Karpas-422 (cell line): ENCODE data around the gene AGTRAP. TPM values are rescaled to one million over a fixed set of nuclear protein-coding genes. Genes with fewer than 3 reads are reported as not detected.

ENCODE experiments used
- DNase-seq: peaks from one replicate; pipeline ENCODE4 v3.0.0-alpha.2; 2015
- H2AFZ ChIP-seq: fragments of 200-600 bp; sonication (generic); 2 replicates; pipeline ENCODE4 v1.6.1; 2014; ENCODE audit warnings: antibody characterized with exemption, low read length, mixed read lengths
- H3K27ac ChIP-seq: fragments of 200-600 bp; sonication (generic); 2 replicates; pipeline ENCODE4 v1.5.1; 2014; ENCODE audit warnings: mild to moderate bottlenecking, low read length, moderate library complexity
- H3K27me3 ChIP-seq: fragments of 200-600 bp; sonication (generic); 2 replicates; pipeline ENCODE4 v1.6.1; 2014; ENCODE audit warnings: low read length, mixed read lengths
- H3K36me3 ChIP-seq: fragments of 200-600 bp; sonication (generic); 2 replicates; pipeline ENCODE4 v1.6.1; 2014; ENCODE audit warnings: low read length, mixed read lengths; ENCODE audit not compliant: insufficient read depth
- H3K4me1 ChIP-seq: fragments of 200-600 bp; sonication (generic); 2 replicates; pipeline ENCODE4 v1.6.1; 2014; ENCODE audit warnings: mild to moderate bottlenecking, low read length, mixed read lengths
- H3K4me2 ChIP-seq: fragments of 200-600 bp; sonication (generic); 2 replicates; pipeline ENCODE4 v1.6.1; 2014; ENCODE audit warnings: low read length, low read depth, mild to moderate bottlenecking; ENCODE audit not compliant: poor library complexity, severe bottlenecking
- H3K4me3 ChIP-seq: fragments of 200-600 bp; sonication (generic); 2 replicates; pipeline ENCODE4 v1.5.1; 2014; ENCODE audit warnings: mild to moderate bottlenecking, antibody characterized with exemption, low read length, mixed read lengths
- H3K79me2 ChIP-seq: fragments of 200-600 bp; sonication (generic); 2 replicates; pipeline ENCODE4 v1.6.1; 2014; ENCODE audit warnings: mild to moderate bottlenecking, low read length, mixed read lengths
- H3K9ac ChIP-seq: fragments of 200-600 bp; sonication (generic); 2 replicates; pipeline ENCODE4 v1.6.0; 2014; ENCODE audit warnings: low read length
- H3K9me2 ChIP-seq: fragments of 200-600 bp; sonication (generic), shearing (Covaris generic); replicated peaks from 2 replicates; pipeline ENCODE4 v1.6.0; 2014; ENCODE audit warnings: mild to moderate bottlenecking, low read length, moderate library complexity; ENCODE audit not compliant: insufficient read depth
- H3K9me3 ChIP-seq: fragments of 300-700, 200-600 bp; sonication (generic); 2 replicates; pipeline ENCODE4 v1.6.1; 2014; ENCODE audit warnings: low read length, mixed read lengths
- H4K20me1 ChIP-seq: fragments of 200-600 bp; sonication (generic); 2 replicates; pipeline ENCODE4 v1.6.1; 2014; ENCODE audit warnings: mild to moderate bottlenecking, antibody characterized with exemption, low read length, low read depth; ENCODE audit not compliant: insufficient read depth
- total RNA-seq: library from RNA; depleted of rRNA; stranded (reverse); fragments of >200 nt; shearing (Covaris generic); gene quantifications from 2 replicates; pipeline ENCODE4 v1.2.3, GENCODE V29; 2014; ENCODE audit warnings: low replicate concordance

Gene AGTRAP
- total RNA-seq, 1 experiment from 2014 or later = 24.3 TPM

DNA sequence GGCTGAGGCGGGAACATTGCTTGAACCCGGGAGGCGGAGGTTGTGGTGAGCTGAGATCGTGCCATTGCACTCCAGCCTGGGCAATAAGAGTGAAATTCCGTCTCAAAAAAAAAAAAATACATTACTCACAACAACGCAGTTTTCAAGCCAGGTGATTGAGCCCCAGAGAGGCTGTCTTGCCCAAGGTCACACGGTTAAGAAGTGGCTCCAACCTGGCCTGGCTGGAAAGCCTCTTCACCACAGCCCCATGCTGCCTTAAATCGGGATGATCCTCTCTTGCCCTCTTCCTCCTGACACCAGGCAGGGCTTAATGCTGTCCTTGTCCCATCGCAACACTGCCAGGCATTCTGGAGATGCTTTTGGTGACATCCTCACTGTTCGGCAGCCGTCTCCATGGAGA, 22.8 kb upstream of the AGTRAP start:
- Histone ChIP-seq H4K20me1 (no peaks in the 10 kb centered on the region), H3K9me2 (no peaks in the 10 kb centered on the region), H3K4me2 (no peak overlapping the region), H3K27ac (no peak overlapping the region), H3K79me2 (no peaks in the 10 kb centered on the region), H3K9me3 (no peaks in the 10 kb centered on the region), H3K9ac (no peak overlapping the region), H3K27me3 (no peaks in the 10 kb centered on the region), H2AFZ (no peak overlapping the region), H3K4me3 (no peak overlapping the region), H3K36me3 (no peaks in the 10 kb centered on the region), H3K4me1 (no peaks in the 10 kb centered on the region)
- DNase-seq = no peak

DNA sequence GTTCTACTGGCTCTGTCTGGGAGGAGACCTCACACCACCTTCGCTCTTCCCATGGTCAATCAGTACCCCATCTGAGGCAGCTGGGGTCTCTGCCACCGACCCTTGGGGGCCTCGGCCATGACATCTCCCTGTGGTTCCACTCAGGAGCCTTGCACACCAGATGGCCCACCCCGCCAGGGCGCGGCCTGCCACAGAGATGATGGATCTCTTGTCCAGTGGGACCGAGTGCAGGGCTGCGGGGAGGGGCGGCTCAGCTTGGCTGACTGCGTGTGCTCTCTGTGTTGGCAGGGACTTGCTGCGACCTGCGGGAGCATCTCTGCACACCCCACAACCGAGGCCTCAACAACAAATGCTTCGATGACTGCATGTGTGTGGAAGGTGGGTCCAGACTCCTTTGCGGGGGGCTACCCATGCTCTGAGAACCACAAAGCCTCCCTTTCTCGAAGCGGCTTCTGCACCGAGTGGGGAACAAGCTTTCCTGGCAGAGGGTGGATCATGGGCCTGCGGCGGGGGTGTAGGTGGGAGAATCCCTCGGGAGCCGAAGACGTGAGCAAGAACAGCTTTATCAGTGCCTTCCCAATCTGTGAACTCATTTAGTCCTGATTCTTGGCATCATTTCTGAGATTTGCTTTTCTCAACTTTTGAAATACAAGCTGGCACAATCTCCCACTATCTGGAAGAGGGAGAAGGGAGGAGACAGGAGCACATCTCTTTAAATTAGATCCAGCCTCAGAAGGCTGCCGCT, 20.9 kb upstream of the AGTRAP start:
- Histone ChIP-seq H3K27ac (no peak overlapping the region), H3K79me2 (no peaks in the 10 kb centered on the region), H2AFZ (no peak overlapping the region), H3K4me2 (no peak overlapping the region), H3K9ac (no peak overlapping the region), H3K4me1 (peaks cover 4% of the 10 kb centered on the region; the same call in 1 of the 2 replicates), H3K27me3 (no peaks in the 10 kb centered on the region), H3K9me2 (no peaks in the 10 kb centered on the region), H3K9me3 (no peaks in the 10 kb centered on the region), H4K20me1 (no peaks in the 10 kb centered on the region), H3K4me3 (no peak overlapping the region), H3K36me3 (no peaks in the 10 kb centered on the region)
- no peak for DNase-seq

DNA sequence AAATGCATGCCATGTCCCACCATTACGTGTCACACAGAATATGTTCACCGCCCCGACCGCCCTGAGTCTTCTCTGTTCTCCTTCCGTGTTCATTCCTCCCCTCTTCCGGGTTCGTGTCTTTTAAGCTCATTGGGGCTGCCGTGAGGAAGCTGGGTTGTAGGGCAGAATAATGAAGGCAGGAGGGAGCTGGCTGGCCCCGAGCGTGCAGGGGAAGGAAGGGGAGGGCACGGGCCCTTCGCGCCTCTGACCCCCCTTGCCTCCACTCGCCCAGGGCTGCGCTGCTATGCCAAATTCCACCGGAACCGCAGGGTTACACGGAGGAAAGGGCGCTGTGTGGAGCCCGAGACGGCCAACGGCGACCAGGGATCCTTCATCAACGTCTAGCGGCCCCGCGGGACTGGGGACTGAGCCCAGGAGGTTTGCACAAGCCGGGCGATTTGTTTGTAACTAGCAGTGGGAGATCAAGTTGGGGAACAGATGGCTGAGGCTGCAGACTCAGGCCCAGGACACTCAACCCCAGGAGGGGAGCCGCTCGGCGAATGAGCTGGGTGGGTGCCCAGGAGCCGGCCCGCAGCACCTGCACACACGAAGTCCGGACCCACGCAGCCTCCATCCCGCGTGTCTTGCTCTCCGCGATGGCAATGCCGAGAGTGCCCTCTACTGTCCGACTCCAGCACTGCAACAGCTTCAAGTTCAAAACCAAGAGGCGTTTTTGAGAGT, 16.5 kb upstream of the AGTRAP start:
- Histone ChIP-seq H3K9me2 (no peaks in the 10 kb centered on the region), H3K4me2 (peak overlapping the region; percentile 16), H3K4me1 (peaks cover 4% of the 10 kb centered on the region; the same call in 1 of the 2 replicates), H3K79me2 (no peaks in the 10 kb centered on the region), H3K27me3 (no peaks in the 10 kb centered on the region), H3K27ac (no peak overlapping the region), H4K20me1 (no peaks in the 10 kb centered on the region), H3K36me3 (no peaks in the 10 kb centered on the region), H3K9ac (no peak overlapping the region), H2AFZ (no peak overlapping the region), H3K9me3 (no peaks in the 10 kb centered on the region), H3K4me3 (no peak overlapping the region)
- peak; percentile 83 for DNase-seq

DNA sequence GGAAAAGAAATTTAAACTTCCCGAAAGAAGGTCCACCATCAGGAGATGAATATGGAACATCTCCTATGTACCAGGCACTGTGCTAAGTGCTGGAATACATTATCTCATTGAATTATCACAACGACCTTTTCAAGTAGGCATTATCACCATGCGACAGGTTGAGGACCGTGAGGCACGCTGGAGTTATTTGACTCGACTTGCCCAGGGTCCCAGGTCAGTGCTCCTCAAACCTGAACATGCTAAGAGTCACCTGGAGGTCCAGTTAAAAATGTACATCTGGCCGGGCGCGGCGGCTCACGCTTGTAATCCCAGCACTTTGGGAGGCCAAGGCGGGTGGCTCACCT, 15.9 kb upstream of the AGTRAP start:
- Histone ChIP-seq H3K9ac (no peak overlapping the region), H4K20me1 (no peaks in the 10 kb centered on the region), H3K79me2 (no peaks in the 10 kb centered on the region), H2AFZ (no peak overlapping the region), H3K4me3 (no peak overlapping the region), H3K4me1 (peaks cover 4% of the 10 kb centered on the region; the same call in 1 of the 2 replicates), H3K36me3 (no peaks in the 10 kb centered on the region), H3K9me3 (no peaks in the 10 kb centered on the region), H3K27ac (no peak overlapping the region), H3K9me2 (no peaks in the 10 kb centered on the region), H3K4me2 (no peak overlapping the region), H3K27me3 (no peaks in the 10 kb centered on the region)
- DNase-seq = no peak

DNA sequence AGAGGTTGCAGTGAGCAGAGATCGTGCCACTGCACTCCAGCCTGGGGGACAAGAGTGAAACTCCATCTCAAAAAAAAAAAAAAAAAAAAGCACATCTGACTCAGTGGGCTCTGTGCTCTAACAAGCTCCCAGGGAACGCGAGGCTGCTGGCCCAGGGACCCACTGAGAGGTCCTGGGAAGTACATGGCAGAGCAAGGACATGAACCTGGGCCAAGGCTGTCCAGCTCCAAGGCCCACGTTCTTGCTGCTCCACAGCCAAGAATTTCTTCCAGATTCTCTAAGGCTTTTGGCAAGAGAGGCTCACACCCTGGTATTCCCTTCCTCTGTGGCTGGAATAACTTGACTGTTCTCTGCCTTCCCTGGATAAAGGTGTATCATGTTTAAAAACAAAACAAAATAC, 15.4 kb upstream of the AGTRAP start:
- no peak for DNase-seq
- Histone ChIP-seq H3K9ac (no peak overlapping the region), H3K27ac (no peak overlapping the region)

DNA sequence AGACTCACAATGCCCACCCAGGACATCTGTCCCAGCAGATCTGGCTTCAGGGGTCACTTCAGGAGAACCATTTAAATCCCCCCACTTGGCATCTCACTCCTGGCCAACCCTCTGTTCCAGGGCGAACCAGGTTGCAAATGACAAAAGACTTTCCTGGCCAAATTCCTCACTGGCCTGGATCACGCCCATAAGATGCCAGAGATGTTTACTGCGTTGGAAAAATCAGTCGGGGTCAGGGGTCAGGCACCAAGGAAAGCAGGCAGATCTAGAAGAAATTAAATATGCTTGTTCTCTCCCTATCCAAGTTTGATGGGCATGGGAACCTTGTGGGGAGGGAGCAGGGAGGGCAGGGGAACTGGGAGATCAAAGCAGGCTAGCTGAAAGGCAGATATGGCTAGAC, 14.6 kb upstream of the AGTRAP start:
- Histone ChIP-seq H3K4me2 (no peak overlapping the region), H3K9ac (no peak overlapping the region), H3K4me3 (no peak overlapping the region), H4K20me1 (no peaks in the 10 kb centered on the region), H2AFZ (no peak overlapping the region), H3K36me3 (no peaks in the 10 kb centered on the region), H3K27ac (no peak overlapping the region), H3K9me2 (no peaks in the 10 kb centered on the region), H3K27me3 (no peaks in the 10 kb centered on the region), H3K4me1 (peaks cover 4% of the 10 kb centered on the region; the same call in 1 of the 2 replicates), H3K79me2 (no peaks in the 10 kb centered on the region), H3K9me3 (no peaks in the 10 kb centered on the region)
- no peak for DNase-seq

More for the DNA sequence above, 15.4 kb upstream of the AGTRAP start:
- no peaks in the 10 kb centered on the region for H3K9me2 ChIP-seq
- no peaks in the 10 kb centered on the region for H3K9me3 ChIP-seq
- H3K36me3 ChIP-seq = no peaks in the 10 kb centered on the region
- H4K20me1 ChIP-seq = no peaks in the 10 kb centered on the region
- no peak overlapping the region for H3K4me3 ChIP-seq
- no peak overlapping the region for H2AFZ ChIP-seq
- H3K4me2 ChIP-seq = no peak overlapping the region
- peaks cover 4% of the 10 kb centered on the region; the same call in 1 of the 2 replicates for H3K4me1 ChIP-seq
- H3K79me2 ChIP-seq = no peaks in the 10 kb centered on the region
- H3K27me3 ChIP-seq = no peaks in the 10 kb centered on the region

DNA sequence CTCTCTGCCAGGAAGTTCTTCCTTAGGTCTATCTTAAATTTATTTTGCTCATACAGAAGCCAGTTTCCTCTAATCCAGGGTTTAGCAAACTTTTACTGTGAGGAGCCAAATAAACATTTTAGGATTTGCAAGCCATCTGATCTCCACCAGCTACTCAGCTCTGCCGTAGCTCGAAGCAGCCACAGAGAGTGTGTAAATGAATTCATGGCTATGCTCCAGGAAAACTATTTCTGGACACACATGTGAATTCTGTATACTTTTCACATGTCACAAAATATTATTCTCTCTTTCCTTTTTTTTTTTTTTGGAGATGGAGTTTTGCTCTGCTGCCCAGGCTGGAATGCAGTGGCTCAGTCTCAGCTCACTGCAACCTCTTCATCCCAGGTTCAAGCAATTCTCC, 13.4 kb upstream of the AGTRAP start:
- Histone ChIP-seq H4K20me1 (no peaks in the 10 kb centered on the region), H2AFZ (no peak overlapping the region), H3K27ac (no peak overlapping the region), H3K79me2 (no peaks in the 10 kb centered on the region), H3K36me3 (no peaks in the 10 kb centered on the region), H3K4me1 (peaks cover 4% of the 10 kb centered on the region; the same call in 1 of the 2 replicates), H3K9ac (no peak overlapping the region), H3K4me3 (no peak overlapping the region), H3K4me2 (no peak overlapping the region), H3K9me2 (no peaks in the 10 kb centered on the region), H3K27me3 (no peaks in the 10 kb centered on the region), H3K9me3 (no peaks in the 10 kb centered on the region)
- no peak for DNase-seq

DNA sequence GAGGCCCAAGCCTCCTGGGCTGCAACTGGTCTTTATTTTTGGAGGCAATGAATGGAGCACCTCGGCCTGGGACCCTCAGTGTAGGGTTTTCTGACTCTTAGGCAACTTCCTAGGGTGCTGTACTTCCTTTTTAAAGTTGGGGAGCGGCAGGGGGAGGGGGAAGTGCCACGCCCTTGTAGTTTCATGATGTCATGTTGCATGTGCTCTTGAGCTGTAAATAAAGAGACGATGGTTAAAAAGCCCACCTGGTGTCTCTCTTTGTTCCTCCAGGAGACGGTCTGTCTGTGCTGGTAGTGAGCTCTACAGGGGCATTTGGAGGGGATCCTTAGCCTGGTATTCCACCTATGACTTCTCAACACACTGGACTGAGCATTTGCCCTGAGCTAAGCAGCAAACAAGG, 10.3 kb upstream of the AGTRAP start:
- no peaks in the 10 kb centered on the region for H3K79me2 ChIP-seq
- no peaks in the 10 kb centered on the region for H3K27me3 ChIP-seq
- H2AFZ ChIP-seq = no peak overlapping the region
- no peak overlapping the region for H3K27ac ChIP-seq
- H3K4me3 ChIP-seq = no peak overlapping the region
- no peaks in the 10 kb centered on the region for H3K9me2 ChIP-seq
- H3K9me3 ChIP-seq = no peaks in the 10 kb centered on the region
- no peaks in the 10 kb centered on the region for H3K36me3 ChIP-seq
- H3K9ac ChIP-seq = no peak overlapping the region
- H4K20me1 ChIP-seq = no peaks in the 10 kb centered on the region
- DNase-seq = no peak
- peaks cover 8% of the 10 kb centered on the region for H3K4me1 ChIP-seq
- no peak overlapping the region for H3K4me2 ChIP-seq
